ENCODE measurements around the gene CYTH1.
A peak's percentile ranks its signal among the peaks of the same experiment; 100 is the strongest.
"Not testable (repeated sequence)": the region's sequence is repeated elsewhere in the genome, so short reads cannot be mapped to it uniquely, and the experiment has no call there.

CYTH1 gene

DNA sequence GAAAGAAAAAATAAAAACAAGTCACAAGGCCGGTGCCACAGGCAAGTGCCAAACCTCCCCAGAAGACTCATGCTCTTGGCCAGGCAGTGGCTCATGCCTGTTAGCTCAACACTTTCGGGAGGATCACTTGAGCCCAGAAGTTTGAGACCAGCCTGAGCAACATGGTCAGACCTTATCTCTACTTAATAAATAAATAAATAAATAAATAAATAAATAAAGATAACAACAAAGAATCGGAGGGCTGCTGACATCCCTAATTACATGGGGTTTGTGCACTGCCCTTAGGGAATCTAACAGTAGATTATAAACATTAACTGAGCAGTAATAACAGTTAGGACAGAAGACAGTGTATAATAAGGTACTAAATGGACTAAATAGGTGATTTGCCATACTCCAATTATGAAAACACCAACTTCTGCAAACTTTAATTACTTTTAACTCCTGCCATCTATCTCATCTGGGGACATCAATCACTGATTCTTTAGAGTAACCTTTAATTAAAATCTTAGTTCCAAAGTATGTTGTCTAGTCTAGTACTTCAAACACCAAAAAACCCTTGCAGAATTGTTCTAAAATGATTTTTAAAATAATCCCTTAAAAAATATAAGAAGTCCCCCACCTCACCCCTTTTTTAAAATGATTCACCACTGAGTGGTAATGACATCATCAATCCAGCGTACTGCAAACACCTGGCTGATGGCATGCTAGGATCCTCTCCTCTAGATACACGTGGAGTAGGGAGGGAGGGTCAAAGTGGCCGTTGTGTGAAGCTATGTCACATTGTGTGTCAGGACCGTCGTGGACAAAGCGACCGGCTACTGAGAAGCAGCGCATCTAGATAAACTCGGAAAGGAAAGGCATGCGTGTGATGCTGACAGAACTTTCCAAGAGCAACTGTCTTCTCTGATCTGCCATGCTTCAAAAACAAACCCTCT, 28.5 kb downstream of the CYTH1 start:
- no peak for DNase-seq

DNA sequence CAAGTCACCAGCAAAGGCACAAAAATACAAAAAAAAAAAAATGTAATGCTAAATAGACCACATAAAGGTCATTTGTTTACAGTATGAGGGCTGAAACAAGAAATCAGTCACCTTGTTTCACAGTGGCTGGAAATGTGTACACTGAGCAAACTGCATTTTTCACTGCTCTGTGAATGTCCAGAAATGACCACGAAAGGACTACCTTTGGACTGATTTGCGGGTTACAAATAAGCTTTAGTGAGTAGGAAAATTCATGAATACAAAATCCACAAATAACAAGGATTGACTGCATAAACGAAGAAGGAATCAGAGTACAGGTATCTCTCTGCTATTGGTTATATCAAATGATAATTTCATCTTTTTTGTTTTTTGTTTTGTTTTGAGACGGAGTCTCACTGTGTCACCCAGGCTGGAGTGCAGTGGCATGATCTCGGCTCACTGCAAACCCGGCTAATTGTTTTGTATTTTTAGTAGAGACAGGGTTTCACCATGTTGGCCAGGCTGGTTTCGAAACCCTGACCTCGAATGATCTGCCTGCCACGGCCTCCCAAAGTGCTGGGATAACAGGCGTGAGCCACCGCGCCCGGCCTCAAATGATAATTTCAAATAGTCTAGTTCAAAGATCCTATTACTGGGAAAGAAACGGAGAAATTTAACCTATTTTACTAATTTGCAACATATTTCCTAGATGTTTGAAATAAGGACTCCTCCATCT, 30.5 kb downstream of the CYTH1 start:
- no peak for DNase-seq

DNA sequence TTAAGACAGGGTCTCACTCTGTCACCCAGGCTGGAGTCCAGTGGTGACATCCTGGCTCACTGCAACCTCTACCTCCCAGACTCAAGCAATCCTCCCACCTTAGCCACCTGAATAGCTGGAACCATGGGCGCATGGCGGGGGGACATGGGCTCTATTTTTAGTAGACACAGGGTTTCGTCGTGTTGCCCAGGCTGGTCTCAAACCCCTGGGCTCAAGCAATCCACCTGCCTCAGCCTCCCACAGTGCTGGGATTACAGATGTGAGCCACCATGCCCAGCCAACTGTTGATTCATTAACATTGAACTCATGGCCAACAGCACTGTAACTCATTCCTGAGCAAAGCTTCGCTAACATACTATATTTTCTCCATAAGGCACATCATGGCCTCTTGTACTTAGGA, 31.1 kb downstream of the CYTH1 start:
- not testable (repeated sequence) for DNase-seq

DNA sequence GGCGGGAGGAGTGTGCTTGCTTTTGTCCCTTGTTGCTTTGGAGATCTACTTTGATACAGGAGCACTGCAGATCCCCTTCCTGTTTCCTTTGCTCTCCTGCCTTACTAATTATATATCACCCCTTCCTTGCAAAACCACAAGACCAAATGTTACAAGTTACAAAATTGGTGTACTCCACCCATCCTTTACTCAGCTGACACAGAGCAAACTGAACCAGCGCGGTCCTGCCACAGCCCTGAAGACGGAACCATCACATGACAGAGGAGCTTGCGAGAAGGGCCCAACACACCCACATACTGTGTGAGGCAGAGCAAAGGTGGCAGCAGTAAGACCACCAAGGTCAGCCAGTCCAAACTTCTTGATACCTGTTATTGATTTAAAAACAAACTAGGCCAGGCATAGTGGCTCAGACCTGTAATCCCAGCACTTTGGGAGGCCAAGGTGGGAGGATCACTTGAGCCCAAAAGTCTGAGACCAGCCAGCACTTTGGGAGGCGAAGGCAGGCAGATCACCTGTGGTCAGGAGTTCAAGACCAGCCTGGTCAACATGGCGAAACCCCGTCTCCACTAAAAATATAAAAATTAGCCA, 33.2 kb downstream of the CYTH1 start:
- DNase-seq = no peak

DNA sequence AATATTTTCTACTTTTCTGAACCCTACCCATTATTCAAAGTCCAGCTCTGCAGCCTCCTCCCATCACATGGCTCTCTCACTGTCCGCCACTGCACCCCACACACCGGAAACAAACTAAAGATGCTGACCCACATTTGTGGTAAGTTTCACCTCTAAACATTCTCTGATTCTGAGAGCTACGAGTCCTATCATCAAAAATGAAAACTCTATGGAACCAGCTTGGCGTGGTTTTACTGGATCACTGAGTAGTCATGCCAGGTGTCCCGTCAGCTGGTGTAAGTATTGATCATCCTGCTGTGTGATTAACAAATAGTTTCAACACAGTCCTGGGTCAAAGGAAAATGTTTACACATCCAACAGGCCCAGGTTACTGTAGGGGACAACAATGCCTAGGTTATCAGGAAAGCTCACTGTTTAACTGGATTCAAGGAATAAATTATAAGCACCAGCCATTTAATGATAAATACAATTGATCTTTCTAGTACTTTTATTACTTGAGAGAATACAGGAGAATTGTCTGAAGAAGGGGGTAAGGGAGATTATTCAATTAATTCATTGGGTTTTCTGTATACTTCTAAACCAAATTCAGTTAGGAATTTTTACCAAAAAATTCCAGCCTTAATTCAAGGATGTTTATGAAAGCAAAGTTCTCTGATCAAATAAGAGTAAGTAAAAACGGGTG, 33.9 kb downstream of the CYTH1 start:
- DNase-seq = no peak

DNA sequence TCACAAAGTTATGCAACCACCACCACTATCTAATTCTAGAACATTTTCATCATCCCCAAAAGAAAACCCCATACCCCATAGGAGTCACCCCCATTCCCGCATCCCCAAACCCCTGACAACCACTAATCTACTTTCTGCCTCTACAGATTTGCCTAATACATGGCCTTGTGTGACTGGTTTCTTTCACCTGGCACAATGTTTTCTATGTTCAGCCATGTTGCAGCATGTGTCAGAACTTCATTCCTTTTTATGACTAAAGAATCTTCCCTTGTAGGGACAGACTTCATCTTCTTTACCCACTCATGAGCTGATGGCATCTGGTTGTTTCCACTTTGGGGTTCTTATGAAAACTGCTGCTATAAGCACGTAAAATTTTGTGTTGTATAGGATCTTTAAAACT, 34.6 kb downstream of the CYTH1 start:
- no peak for DNase-seq

DNA sequence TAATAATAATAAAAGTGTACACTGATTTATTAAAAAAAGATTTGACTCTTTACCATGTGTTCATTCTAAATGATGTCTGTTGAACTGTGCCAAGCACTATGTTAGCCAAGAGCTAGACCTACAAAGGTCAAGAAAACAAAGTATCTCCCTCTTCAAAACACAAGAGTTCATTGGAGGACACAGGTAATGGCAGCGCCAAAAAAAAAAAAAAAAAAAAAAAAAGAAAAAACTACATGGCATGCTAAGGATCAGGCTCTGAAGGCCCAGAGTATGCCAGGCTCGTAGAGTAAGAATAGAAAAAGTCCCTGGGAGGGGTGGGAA, 35.2 kb downstream of the CYTH1 start:
- DNase-seq = no peak

DNA sequence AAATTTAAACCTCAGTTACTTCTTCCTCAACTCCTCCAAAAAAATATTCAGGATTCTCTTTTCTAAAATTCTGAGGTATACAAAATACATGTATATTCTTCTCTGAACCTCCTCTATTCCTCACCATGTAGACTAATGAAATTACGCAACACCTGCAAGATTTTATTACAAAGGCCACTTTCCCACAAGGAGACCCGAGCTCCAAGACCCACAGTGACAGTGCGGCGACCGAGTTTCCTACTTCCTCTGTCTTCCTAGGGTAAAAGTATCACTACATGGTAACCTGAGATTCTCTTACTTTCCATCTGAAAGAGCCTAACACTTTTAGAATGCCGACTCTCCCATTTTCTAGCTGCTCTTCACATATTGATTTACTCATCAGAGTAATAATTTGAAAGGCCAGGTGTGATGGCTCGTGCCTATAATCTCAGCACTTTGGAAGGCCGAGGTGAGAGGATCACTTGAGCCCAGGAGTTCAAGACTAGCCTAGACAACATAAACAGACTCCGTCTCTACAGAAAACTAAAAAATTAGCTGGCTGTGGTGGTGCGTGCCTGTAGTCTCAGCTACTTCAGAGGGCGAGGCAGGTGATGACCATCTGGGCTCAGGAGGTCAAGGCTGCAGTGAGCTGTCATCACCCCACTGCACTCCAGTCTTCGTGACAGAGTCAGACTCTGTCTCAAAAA, 35.7 kb downstream of the CYTH1 start:
- DNase-seq = no peak

DNA sequence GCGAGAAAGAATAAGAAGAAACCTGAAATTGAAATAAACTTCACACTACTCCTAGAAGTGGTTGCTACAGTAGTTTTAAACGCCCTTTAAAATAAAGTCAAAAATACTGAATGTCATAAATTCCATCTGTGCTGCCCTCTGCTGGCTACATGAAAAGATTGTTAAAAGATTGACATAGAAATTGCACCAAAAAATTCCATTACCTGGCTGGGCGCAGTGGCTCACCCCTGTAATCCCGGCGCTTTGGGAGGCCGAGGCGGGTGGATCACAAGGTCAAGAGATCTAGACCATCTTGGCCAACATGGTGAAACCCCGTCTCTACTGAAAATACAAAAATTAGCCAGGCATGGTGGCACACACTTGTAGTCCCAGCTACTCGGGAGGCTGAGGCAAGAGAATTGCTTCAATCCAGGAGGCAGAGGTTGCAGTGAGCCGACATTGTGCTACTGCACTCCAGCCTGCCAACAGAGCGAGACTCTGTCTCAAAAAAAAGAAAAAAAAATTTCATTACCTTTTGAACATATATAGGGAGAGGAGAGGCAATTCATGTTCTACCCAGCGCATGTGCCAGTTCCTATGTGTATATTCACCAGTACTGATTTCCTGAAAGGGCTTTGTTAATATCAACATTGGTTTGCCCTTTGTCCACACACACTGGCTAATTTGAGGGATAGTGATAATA, 36.5 kb downstream of the CYTH1 start:
- no peak for DNase-seq

DNA sequence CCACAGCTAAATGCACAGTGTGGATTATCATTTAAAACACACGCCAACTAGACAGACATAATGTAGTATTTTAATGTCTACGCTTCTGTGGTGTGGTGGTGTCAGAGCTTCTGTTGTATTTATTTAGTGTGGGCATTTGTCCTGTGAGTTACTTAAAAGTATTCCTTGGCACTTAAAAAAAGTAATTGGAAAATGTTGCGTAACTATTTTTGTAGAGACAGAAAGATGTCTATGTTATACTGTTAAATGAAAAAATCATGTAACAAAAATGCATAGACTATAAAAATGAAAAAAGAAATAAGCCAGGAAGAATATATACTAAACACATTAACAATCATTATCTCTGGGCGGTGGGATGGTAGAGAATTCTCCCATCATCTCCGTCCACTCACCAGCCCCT, 39.2 kb downstream of the CYTH1 start:
- no peak for DNase-seq

DNA sequence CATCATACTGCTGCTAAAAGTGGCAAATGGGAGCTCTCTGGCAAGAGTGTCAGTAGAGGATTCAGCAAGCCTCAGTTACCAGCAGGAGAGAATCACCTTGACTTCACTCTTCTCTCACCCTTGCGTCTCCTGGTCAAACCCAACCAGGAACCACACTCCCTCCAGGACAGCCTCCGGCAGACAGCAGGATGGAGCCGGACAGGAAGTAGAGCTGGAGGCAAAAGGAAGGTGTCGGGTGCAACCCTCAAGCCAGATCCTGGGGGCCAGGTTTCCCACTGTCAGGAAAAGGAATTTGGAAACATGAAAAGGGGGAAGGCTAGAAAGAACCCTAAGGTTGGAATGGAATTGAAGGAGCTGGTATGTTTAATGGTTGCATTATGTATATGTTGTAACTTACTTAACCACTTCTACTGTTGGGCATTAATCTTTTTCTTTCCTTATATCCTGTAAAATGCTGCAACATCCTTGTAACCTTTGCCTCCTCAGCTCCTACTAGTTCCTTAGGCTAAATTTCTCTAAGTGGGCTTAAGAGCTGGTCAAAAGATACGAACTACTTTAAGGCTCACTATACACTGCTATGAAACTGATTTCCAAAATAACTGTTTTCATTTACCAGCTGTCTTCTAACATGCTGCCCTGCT, 40.3 kb downstream of the CYTH1 start:
- no peak for DNase-seq

DNA sequence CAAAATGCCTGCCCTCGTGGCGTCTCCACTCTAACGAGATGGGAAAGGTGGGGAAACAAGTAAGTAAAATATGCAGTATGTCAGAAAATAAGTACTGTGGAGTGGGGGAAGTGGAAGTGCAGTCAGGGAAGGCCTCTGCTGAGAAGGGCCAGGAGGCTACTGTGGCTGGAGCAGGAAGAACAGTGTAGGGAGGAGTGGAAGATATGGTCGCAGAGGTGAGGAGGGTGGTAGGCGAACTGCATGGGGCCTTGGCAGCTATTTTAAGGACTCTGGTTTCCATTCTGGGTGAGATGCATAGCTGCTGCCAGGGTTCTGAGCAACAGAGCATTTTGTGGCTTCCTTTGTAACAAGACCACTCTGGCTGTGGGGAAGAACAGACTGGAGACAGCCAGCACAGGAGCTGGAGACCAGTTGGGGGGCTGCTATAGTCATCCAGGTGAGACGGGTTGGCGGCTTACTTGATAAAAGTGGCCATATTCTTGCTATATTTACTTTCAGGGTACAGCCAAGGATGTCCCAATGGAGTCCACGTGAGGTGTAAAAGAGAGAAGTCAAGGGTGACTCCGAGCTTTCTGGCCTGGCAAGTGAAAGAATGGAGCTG, 42.6 kb downstream of the CYTH1 start:
- no peak for DNase-seq

DNA sequence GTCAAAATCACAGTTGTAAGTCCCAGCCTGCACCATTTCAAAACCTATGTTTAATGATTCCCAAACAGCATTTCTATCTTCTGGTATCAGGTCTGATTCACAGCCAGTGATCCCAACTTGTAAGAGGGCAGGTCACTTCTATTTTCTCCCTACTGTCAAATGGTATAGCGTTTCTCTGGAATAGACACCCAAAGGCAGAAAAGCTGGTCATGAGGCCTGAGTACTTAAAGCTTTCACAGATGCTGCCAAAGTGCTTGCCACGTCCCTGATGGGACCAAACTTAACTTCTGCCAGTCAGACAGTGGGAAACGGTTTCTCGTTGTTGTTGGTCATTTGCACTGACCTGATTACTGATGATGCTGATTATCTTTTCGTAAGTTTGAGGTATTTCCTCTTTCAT, 43.4 kb downstream of the CYTH1 start:
- DNase-seq = no peak

DNA sequence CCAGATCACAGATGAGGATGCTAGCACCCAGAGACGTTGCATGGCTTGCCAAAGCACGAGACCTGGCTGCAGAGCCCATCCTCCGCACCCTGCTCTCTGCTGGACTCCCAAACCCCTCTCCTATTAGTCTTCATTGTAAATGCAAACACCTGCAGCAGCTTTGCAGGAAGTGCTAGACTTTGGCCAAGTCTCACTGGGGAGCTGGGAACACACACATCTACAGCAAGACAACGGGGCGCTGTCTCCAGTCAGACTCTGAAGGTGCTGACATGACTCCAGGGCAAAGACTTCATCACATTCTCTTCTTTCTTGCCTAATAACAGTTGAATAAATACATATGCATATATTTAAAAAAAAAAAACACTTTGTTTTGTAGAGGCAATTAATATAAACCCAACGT, 43.8 kb downstream of the CYTH1 start:
- peak; percentile 8 for DNase-seq

DNA sequence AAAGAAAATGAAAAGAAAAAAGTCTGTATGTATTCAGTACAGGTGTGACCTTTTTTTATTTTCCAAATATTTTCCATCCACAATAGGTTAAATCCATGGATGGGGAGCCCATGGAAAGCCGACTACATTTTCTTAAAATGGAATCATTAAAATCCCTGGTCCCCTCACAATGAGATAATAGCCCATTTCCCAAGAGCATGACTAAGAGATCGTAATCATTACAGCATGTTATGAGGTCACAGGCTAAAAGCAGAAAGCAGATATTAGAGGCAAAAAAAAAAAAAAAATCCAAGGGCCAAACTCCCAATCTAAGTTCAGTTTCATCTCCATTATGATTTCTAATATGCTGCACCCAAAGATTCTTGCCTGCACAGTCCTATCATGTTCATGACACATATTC, 44.7 kb downstream of the CYTH1 start:
- DNase-seq = no peak

DNA sequence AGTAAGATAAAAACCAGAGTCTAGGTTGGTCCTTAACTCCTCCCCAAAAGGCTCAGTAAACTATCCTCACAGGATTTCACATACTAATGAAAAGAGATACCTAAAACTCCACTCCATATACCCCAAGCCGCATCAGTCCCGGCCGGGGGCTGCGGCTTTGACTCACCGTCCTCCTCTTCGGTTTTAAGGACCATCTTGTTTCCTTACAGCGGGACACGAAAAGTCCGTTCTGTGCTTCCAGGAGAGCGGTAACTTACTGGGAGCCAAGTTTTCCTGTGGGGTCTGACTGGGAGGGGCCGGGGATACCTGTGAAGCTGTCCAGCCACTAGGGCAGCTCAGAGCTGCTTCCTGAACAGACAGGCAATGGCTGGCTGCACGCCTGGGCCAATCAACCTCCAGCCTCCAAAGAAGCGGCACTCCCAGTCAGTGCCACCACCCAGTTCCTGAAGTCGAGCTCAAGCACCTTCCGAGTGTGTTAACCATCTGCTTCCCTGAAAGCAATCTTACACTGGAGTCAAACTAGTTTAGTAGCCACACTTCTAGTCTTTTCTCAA, 45.5 kb downstream of the CYTH1 start:
- DNase-seq = no peak

DNA sequence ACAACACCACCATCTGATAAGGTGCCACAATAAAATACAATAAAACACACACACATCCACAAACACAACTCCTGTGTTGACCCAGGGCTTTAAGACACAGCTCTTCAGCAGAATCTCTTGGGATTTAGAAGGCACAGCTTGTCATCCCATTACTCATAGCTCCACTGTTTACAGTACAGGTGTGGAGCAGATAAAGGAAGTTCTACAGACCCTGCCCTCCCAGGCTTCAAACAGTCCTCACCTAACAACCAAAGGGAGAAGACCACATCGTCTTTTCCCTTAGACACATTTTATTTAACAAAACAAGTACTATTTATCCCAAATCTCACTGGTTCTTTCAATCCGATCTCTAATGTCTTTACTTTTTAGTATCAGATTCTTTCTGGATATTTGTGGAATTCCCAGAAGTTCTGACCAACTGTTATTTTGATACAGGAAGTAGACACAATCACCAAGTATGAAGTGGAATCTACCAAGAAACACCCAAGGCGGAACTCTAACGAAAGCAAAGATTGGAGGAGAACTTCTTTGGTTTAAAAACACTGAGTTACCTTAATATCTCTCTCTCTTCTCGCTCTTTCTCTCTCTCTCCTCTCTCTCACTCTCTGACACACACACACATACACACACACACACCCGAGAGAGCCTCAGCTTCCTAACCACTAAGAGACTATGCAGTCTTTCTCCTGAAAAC, 46.1 kb downstream of the CYTH1 start:
- peak; percentile 33 for DNase-seq

DNA sequence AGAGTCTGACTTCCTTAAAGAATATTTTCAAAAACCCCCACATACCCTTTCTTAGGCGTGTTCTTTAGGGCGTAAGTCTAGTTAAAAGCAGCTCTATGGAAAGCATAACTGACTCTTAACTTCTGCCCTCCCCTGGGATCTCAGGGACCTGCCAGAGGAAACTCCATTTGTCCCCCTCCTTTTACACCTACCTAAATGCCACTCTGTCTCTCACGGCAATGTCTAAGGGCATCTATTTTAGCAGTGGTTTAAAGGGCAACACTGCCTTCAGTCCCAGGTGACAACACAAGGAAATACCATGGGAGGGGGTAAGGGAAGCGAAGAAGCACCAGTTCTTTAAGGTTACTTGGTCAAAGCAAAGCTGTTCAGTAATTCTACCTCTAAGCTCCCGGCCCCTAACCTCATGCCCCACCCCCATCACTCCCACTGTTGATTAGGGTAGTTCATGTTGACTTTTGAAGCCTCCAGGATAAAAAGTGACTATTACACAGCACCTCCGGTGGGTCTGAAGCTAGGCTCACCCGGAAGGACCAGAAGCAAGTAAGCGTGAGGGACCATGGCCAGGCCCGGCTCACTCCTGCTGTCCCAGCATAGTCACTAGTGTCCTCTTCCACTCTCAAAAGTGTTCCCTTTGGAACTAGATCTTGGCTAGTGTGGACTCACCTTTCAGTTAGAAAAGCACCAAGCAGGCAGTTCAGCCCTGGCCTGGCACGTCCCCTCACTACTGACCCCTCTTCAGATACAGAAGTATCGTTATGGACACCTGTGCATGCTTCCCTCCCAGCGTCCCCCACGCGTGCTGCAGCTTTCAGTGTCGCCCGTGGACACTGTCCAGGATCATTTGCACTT, 47.1 kb downstream of the CYTH1 start:
- DNase-seq = no peak

DNA sequence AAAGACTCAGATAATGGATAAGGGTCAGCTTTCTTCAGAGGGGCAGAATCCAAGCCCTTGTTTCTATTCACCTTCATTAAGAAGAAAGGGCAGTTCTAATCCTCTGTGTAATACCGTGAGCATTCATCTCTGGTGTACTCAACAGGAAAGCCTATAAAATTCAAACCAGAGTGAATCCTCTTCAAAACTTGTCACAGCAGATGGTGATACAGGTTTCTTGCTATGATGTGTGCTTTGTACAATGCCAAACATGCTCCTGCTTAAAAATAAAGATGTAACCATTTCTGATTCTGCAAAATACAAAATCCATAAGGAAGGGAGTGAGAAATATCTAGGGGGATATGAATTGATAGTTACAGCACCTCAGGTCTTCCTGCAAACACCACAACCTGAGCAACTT, 49.7 kb downstream of the CYTH1 start:
- DNase-seq = no peak

Measured in NCI-H345 (cell line).